Measurements from ENCODE around the gene C1orf56. TPM values are rescaled to one million over a fixed set of nuclear protein-coding genes. Genes with fewer than 3 reads are reported as not detected.

Gene C1orf56
- total and polyA plus RNA-seq, 2 of the 13 experiments (the other 11 are each of a cell fraction or from before 2014, with no cell fraction given), result 1.5 to 3.2 TPM

GRCh38 chr1:151047591-151047924 lies at the start of gene C1orf56 (continued):
- TF ChIP-seq POLR2G (IDR thresholded peaks at IDR 0.05; ENCODE audit: low read depth, low read length) (peak; percentile 76), ZNF564 (CRISPR knock-in tag; IDR thresholded peaks at IDR 0.05) (peak; percentile 71; the same call in 1 of the 2 replicates), ZNF724P (CRISPR knock-in tag; IDR thresholded peaks at IDR 0.05; ENCODE audit: borderline replicate concordance) (0 out of 2 replicates have a peak, but pooled peaks have one; percentile 23), ZSCAN5A (CRISPR knock-in tag; IDR thresholded peaks at IDR 0.05; ENCODE audit: borderline replicate concordance) (no peak), ZSCAN29 (CRISPR knock-in tag; conservative IDR thresholded peaks at IDR 0.05) (no peak), ZNF773 (CRISPR knock-in tag; IDR thresholded peaks at IDR 0.05; ENCODE audit: borderline replicate concordance) (no peak), HMG20B (CRISPR knock-in tag; conservative IDR thresholded peaks at IDR 0.05) (no peak), CEBPB (IDR thresholded peaks at IDR 0.05; ENCODE audit: borderline replicate concordance, low read depth, low read length) (no peak), KAT2B (IDR thresholded peaks at IDR 0.05; ENCODE audit: borderline replicate concordance, low read depth, low read length) (no peak), HDAC1 (CRISPR knock-in tag; IDR thresholded peaks at IDR 0.05) (peak; percentile 34; the same call in 1 of the 2 replicates), ZNF318 (CRISPR knock-in tag; IDR thresholded peaks at IDR 0.05) (no peak), KDM4B (CRISPR knock-in tag; IDR thresholded peaks at IDR 0.05) (no peak; the same call in 1 of the 2 replicates), PCBP2 (optimal IDR thresholded peaks at IDR 0.05; ENCODE audit: low read depth, low read length, poor library complexity, severe bottlenecking) (no peak), BRF2 (CRISPR knock-in tag; IDR thresholded peaks at IDR 0.05) (no peak), ZNF224 (CRISPR knock-in tag; IDR thresholded peaks at IDR 0.05) (no peak), CBFB (CRISPR knock-in tag; IDR thresholded peaks at IDR 0.05) (no peak), MIER3 (CRISPR knock-in tag; IDR thresholded peaks at IDR 0.05; ENCODE audit: borderline replicate concordance) (no peak; the same call in 1 of the 2 replicates), FOXM1 (CRISPR knock-in tag; IDR thresholded peaks at IDR 0.05) (no peak), ZNF782 (CRISPR knock-in tag; IDR thresholded peaks at IDR 0.05; ENCODE audit: borderline replicate concordance) (no peak)
